GM12801 (cell line): Measurements from ENCODE around the gene DHDH.

ENCODE experiments used
- TF ChIP-seq, protein P1 (sequence below): IDR thresholded peaks from one replicate; pipeline ENCODE4 v1.5.1; 2011; ENCODE audit warnings: control low read depth; ENCODE audit not compliant: insufficient read length; ENCODE audit errors: extremely low read depth

The DHDH gene

DNA sequence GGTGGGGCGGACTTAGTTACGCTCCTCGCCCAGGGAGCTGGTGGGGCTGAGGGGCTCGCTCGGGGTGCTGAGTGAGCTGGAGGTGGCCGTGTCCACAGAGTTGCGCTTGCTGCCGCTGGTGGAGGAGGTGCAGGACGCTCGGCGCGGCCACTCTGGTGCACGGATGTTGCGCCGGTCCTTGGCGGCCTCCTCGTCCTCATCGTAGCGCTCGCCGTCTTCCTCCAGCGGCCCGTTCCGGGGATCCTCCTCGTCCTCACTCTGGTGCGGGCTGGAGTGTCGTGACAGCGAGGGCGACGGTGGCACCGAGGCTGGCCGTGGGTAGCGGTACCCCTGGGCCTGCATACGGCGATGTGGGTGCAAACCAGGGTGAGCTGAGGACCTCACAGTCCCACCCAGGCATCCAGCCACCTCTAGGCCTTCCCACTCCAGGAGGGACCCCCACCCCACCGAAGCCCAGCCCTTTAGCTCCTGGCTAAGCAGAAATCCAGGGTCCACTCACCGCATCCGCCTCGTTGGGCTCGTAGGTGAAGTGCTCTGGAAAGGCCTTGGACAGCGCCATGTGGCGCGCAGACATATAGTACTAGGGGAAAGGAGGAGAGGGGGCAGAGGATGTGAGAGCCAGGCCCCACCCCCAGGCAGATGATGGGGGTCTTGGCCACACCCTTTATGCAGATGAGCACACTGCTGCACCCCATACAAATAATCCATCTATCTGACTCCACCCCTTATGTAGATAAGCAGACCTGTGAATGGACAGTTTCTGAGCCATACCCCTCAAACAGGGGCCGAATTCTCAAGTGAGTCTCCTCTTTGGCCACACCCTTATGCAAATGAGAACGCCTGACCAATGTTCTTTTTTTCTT lies 36.0 kb downstream of the DHDH start:
- TF ChIP-seq, protein P1, sequence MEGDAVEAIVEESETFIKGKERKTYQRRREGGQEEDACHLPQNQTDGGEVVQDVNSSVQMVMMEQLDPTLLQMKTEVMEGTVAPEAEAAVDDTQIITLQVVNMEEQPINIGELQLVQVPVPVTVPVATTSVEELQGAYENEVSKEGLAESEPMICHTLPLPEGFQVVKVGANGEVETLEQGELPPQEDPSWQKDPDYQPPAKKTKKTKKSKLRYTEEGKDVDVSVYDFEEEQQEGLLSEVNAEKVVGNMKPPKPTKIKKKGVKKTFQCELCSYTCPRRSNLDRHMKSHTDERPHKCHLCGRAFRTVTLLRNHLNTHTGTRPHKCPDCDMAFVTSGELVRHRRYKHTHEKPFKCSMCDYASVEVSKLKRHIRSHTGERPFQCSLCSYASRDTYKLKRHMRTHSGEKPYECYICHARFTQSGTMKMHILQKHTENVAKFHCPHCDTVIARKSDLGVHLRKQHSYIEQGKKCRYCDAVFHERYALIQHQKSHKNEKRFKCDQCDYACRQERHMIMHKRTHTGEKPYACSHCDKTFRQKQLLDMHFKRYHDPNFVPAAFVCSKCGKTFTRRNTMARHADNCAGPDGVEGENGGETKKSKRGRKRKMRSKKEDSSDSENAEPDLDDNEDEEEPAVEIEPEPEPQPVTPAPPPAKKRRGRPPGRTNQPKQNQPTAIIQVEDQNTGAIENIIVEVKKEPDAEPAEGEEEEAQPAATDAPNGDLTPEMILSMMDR: no peak

DNA sequence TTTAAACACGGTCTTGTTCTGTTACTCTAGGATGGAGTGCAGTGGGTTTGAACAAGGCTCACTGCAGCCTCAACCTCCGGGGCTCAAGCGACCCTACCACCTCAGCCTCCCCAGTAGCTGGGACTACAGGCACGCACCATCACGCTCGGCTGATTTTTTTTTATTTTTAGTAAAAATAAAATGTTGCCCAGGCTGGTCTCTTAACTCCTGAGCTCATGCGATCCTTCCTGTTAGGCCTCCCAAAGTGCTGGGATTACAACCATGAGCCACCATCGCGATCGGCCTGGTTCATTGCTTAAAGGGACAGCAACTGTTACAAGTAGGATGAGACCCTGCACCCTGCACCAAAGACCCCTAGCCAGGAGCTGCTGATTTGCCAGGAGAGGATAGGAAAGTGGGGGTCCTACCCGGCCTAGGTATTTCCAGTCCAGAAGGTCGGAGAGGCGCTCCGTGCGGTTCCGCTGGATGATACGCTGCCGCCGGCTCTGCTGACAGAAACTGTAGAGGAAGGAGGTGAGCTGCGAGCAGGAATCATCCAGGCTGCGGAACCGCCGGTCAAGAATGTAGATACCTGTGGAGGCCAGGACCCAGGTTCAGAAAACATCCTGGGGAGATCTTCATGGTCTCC lies 36.8 kb downstream of the DHDH start:
- TF ChIP-seq, protein P1: no peak

DNA sequence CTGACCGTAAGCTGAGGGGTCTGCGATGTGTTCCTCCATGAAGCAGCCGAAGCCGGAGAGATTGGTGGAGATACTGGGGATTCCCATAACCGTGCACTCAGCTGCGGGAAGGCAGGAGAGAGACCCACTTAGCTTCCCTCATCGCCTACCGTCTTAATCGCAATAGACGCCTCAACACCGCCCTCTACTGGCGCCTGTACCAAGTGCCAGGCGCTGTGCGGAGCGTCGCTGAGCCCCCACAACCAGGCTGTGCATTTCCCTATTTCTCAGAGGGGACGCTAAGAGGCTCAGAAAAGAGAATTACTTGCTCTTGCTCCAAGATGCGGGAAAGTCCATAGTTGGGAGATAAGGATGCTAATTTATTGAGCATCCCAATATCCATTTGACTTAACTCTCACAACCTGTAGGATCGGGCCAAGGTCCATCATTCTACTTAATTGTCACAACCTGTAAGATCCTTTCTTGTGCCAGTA lies 37.5 kb downstream of the DHDH start:
- TF ChIP-seq, protein P1: no peak

DNA sequence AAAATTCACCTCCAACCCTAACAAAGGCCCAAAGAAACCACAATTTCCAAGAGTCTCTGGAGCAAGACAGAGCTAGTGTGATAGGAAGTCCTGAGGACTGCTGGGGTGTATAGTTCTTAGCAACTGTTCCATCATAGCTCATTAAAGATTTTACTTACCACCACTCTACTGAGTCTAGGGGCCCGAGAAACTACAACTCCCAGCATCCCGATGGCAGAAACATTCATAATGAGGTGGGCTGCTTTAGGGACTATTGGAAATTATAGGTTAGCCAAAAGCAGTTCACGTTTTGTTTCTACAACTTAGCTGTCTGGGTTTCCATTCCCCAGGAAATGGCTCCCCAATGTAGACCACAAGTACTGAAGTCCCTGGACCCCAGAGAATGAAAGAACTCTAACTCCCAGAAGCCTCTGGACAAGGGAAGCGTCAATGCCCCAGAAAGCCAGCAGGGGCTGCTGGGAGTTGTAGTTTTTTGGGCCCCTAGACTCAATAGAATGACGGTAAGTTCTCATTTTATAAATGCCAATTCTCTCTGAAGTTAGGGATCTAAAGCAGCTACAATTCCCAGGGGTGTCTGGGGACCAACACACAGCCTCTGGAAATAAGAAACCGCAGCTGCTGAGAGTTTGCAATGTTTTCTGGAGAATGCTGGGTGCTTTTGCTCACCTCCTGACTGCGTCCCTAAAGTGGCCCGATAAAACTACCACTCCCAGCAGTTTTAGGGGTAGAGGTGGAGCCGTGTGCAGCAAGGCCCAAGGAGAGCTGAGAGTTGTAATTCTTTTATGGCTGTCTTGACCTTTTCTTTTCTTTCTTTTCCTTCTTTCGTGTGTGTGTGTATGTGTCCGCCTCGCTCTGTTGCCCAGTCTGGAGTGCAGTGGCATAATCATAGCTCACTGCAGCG lies 42.7 kb downstream of the DHDH start:
- TF ChIP-seq, protein P1: no peak

DNA sequence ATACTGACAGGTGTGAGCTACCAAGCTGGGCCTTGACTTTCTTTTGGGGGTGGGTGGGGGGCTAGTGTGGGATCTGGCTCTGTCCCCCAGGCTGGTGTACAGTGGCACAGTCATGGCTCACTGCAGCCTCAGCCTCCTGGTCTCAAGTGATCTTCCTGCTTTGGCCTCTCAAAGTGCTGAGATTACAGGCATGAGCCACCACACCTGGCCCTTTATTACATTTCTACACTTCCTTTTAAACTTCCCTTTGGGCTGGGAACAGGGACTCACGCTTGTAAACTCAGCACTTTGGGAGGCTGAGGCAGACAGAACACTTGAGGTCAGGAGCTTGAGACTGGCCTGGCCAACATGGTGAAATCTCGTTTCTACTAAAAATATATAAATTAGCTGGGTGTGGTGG lies 43.6 kb downstream of the DHDH start:
- TF ChIP-seq, protein P1: no peak

DNA sequence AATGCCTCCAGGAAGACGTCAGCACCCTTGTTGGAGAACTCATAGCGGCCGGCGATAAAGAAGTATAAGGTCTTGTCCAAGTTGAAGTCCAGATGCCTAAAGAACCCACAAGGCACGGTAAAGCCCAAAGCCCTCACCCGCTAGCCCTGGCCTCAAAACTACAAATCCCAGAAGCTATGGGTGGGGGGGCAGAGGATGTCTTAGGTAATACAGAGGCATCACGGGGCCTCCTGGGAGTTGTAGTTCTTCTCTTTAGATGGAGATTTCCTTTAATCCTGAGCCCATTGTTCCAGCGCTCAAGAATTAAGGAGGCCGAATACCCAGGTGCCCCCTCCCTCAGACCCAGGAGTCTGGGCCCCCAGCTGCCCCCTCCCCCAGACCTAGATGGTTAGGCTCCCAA lies 48.8 kb downstream of the DHDH start:
- TF ChIP-seq, protein P1: no peak

DNA sequence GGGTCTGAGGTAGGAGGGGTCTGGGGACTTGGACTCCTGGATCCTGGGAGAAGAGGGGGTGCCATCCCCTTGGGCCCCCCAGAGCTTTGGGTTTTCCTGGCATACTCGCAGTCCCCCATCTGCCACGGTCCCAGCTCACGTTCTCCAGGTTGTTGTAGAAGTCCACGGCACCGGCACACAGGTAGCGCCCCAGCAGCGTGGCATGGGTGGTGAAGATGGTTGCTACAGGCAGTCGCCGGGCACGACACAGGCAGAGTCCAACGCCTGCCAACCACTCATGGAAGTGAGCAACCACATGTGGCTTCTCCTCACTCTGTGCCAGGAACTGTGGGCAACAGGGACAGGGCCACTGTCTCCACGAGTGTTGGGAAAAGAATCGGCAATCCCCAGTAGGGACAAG lies 52.2 kb downstream of the DHDH start:
- TF ChIP-seq, protein P1: no peak
